Fibroblast of villous mesenchyme (primary cell): ENCODE measurements around the gene DNAJB8. TPM values are rescaled to one million over a fixed set of nuclear protein-coding genes. Genes with fewer than 3 reads are reported as not detected.

Experiments used
- DNase-seq: peaks from one replicate; pipeline ENCODE4 v3.0.0-alpha.2; 2010; ENCODE audit warnings: low read depth
- H3K4me3 ChIP-seq: 2 replicates; pipeline ENCODE4 v1.5.1; 2011; ENCODE audit warnings: low read depth, mild to moderate bottlenecking, low read length
- total RNA-seq: library from RNA; depleted of rRNA; stranded (reverse); fragments of >200 nt; gene quantifications from 2 replicates; pipeline ENCODE4 v1.2.3, GENCODE V29; 2012
- TF ChIP-seq, protein P1 (sequence below): IDR thresholded peaks from 2 replicates; pipeline ENCODE4 v1.5.1; 2012; ENCODE audit warnings: low read depth, mild to moderate bottlenecking, low read length; ENCODE audit not compliant: insufficient read depth

Gene DNAJB8
- total RNA-seq, 1 donor, result not detected

DNA sequence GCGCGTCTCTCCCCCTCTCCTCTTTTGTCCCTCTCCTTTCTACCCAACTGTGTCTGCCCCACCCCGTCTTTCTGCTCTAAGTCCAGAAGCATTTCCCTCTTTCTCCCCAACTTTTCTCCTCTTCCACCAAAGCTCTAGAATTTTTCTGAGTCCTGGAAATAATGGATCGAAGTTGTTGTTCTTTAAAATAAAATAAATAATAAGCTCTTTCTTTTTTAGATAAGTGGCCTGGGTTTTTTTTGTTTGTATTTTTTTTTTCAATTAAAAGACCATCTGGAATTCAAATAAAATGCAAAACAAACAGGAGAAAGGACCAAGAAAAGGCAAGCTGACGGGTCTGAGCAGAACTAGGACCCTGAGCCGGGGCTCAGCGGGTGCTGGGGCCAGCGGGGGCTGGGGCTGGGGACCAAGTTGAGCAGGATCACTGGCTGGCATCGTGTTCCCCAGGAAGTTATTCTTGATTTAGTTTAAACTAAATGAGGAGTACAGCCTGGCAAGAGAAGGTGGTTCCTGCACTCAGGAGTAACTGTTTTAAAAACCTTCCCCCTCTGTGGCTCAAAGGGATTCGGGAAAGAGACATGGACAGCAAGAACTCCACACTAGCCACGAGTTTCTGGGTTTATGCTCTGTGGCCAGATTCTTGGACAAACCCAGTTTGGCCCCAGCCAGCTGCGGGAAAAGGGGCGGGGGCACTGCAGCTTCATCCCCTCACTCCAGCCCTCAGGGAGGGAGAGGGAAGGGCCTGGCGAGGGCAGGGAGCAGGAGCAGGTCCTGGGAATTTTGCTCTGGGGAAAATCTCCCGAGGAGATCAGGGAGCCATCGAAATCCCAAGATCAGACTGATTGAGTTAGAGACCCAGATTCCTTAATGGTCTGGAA is 18.0 kb upstream of the DNAJB8 start:
- TF ChIP-seq, protein P1, sequence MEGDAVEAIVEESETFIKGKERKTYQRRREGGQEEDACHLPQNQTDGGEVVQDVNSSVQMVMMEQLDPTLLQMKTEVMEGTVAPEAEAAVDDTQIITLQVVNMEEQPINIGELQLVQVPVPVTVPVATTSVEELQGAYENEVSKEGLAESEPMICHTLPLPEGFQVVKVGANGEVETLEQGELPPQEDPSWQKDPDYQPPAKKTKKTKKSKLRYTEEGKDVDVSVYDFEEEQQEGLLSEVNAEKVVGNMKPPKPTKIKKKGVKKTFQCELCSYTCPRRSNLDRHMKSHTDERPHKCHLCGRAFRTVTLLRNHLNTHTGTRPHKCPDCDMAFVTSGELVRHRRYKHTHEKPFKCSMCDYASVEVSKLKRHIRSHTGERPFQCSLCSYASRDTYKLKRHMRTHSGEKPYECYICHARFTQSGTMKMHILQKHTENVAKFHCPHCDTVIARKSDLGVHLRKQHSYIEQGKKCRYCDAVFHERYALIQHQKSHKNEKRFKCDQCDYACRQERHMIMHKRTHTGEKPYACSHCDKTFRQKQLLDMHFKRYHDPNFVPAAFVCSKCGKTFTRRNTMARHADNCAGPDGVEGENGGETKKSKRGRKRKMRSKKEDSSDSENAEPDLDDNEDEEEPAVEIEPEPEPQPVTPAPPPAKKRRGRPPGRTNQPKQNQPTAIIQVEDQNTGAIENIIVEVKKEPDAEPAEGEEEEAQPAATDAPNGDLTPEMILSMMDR, result no peak
- DNase-seq, result peak; percentile 49
- H3K4me3 ChIP-seq, result peak overlapping the region; percentile 85

DNA sequence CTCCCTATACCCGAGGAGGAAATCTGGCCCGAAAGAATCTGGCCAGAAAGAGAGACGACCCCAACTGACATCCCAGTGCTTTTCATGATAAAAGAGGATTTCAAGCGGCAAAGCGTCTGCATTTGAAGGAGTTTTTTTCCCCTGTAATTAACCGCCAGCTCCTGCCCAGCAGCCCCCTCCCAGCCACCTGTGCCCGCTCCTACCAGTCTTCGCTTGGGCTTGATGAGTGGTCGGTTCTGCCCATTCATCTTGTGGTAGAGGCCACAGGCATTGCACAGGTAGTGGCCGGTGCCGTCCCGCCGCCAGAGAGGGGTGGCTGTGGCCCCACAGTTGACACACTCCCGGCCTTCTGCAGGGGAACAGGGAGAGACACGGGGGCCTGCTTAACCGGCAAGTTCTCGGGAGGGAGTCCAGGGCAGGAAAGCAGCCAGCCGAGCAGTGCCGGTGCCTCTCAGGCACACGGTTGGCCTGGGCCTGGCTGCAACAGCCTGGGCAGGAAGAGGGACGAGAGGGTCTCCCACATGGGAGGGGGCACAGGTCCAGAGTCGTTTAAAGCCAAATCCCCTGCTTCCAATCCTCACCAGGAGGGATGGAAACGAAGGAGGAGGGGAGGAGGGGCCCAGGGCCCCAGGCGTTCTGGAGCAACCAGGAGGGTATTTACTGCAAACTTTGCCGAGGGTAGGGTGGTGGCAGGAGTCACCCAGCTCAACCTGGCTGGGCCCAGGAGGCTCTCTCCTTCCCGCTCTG is 17.1 kb upstream of the DNAJB8 start:
- DNase-seq, result peak; percentile 13
- peak overlapping the region; percentile 85 for H3K4me3 ChIP-seq
- TF ChIP-seq, protein P1, result no peak

DNA sequence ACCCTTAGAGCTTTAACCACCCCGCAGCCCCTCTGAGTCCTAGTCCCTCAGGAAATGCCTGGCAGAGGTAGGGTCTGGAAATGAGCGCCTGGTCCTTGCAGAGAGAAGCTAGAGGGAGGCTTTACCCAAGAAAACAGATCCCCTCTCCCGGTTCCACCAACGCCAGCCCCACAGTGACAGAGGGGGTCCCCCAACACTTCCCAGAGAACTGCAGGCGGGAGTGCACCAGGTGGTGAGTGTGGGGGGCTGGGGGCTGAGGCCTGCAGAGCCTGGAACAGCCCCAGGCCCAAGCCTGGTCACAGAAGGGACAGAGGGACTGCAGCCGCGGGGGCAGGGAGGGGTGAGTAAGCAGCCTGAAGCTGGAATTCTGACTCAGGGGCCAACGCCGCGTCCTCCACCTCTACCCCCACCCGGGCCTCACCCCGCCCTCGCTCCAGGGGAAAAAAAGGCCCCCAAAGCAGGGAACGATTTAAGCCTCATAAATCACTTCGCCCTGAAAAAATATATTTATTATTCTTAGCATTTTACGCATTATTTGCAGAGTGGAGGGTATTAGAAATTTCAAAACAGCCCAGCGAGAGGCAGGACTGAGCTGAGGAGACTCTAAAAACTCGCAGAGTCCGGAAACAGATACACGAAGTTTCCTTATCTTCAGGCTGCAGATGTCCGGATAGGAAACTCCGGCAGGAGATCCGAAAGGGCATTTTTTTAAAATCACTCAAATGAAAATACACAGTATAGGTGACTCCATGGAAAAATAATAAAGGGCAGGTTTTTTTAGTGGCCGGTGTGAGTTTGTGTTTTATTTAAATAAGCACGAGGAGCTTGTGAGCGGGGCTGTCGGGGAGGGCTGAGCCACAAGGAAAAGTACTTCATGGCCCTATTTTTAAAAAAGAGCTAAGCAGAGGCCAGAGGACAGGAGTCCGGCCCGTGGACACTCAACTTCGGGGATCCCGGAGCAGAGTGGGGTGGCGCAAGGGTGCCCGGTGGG is 16.3 kb upstream of the DNAJB8 start:
- H3K4me3 ChIP-seq, result peak overlapping the region; percentile 85
- TF ChIP-seq, protein P1, result peak; percentile 29
- peak; percentile 89 for DNase-seq

DNA sequence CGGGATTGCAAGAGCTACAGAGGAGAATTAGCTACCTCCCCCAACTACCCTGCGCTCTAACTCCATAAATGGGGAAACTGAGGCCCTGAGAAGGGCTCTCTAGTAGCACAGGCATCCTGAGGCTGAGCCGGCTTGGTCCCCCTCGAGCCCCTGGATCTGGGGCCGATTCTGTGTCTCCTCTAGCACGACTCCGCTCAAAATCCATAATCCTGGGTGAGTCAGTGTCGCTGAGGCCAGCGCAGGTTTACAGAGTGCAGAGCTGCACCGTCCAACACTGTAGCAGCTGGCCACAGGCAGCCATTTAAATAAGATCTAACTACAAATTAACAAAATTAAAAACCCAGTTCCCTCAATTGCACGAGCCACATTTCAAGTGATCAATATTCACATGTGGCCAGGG is 15.5 kb upstream of the DNAJB8 start:
- TF ChIP-seq, protein P1, result no peak
- peak; percentile 63 for DNase-seq
- H3K4me3 ChIP-seq, result no peak overlapping the region

DNA sequence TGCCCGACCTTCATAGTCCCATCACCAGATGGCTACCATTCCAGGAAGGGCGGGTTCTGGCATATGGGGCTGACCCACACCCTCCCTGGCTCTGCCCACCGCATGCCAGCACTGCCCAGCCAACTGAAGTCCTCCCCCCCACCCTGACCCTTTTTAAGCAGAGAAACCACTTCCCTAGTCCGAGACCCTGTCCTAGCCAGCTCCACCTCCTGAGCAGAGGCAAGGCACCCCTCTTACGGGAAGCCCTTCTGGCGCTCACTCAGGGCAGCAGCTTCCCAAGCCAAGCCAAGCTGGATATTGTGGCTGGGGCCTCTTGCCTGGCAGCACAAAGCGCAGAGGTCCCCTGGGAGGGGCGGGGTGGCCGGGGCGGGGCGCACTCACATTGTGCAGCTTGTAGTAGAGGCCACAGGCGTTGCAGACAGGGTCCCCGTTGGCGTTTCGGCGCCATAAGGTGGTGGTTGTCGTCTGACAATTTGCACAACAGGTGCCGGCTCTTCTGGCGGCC is 14.8 kb upstream of the DNAJB8 start:
- H3K4me3 ChIP-seq, result no peak overlapping the region
- TF ChIP-seq, protein P1, result no peak
- peak; percentile 7 for DNase-seq
